ENCODE data around the gene EPN1. TPM values are rescaled to one million over a fixed set of nuclear protein-coding genes. Genes with fewer than 3 reads are reported as not detected.

Gene EPN1
- total and polyA plus RNA-seq, 2 donors from 2014 or later: 138 to 145 TPM

- no peak overlapping the region for H3K27ac ChIP-seq (ENCODE audit: low read depth in 2 of 2, low read length in 2 of 2)
- intact Hi-C loops (cut with DNase I): no loop called here
- no peak for TF ChIP-seq CTCF (IDR thresholded peaks at IDR 0.05; ENCODE audit: borderline replicate concordance, extremely low read depth, insufficient read depth)
- DNase-seq (peak in 1 of 5 donors; percentile 39), FAIRE-seq (no peak)
- no peaks in the 10 kb centered on the region for H3K27me3 ChIP-seq (ENCODE audit: control insufficient read depth, insufficient read depth, low read length)
- no peak overlapping the region for H3K4me3 ChIP-seq (ENCODE audit: low read length in 3 of 3)
- peaks cover 0 to 16% (median under 1%) of the 10 kb centered on the region in 3 donors for H3K4me1 ChIP-seq (ENCODE audit: control insufficient read depth in 2 of 3, insufficient read depth in 2 of 3, low read depth in 1 of 3, low read length in 3 of 3)
- H3K9ac ChIP-seq (ENCODE audit: low read length in 3 of 3): no peak overlapping the region
- peaks cover 0 to 47% (median 18%) of the 10 kb centered on the region in 3 donors for H3K36me3 ChIP-seq (ENCODE audit: control insufficient read depth in 2 of 3, insufficient read depth in 3 of 3, low read length in 3 of 3)
- no peaks in the 10 kb centered on the region for H3K9me3 ChIP-seq (ENCODE audit: control insufficient read depth in 2 of 3, insufficient read depth in 1 of 3, low read length in 3 of 3)
Observed at GRCh38 chr19:55694241-55694655, 19.2 kb downstream of the EPN1 start.

- peaks cover 0 to 44% (median 14%) of the 10 kb centered on the region in 3 donors for H3K36me3 ChIP-seq (ENCODE audit: control insufficient read depth in 2 of 3, insufficient read depth in 3 of 3, low read length in 3 of 3)
- no peak for TF ChIP-seq CTCF (IDR thresholded peaks at IDR 0.05; ENCODE audit: borderline replicate concordance, extremely low read depth, insufficient read depth)
- peak in 1 of 5 donors; percentile 34 for DNase-seq
Observed at GRCh38 chr19:55694656-55695491, 19.8 kb downstream of the EPN1 start.

GRCh38 chr19:55695511-55696290 lies 20.7 kb downstream of the EPN1 start:
- Histone ChIP-seq H3K36me3 (ENCODE audit: control insufficient read depth in 2 of 3, insufficient read depth in 3 of 3, low read length in 3 of 3) (peaks cover 0 to 40% (median 14%) of the 10 kb centered on the region in 3 donors), H3K9me3 (ENCODE audit: control insufficient read depth in 2 of 3, insufficient read depth in 1 of 3, low read length in 3 of 3) (no peaks in the 10 kb centered on the region), H3K4me3 (ENCODE audit: low read length in 3 of 3) (no peak overlapping the region), H3K4me1 (ENCODE audit: control insufficient read depth in 2 of 3, insufficient read depth in 2 of 3, low read depth in 1 of 3, low read length in 3 of 3) (peaks cover 0 to 3% (median 0%) of the 10 kb centered on the region in 3 donors), H3K27me3 (ENCODE audit: control insufficient read depth, insufficient read depth, low read length) (no peaks in the 10 kb centered on the region), H3K9ac (ENCODE audit: low read length in 3 of 3) (no peak overlapping the region), H3K27ac (ENCODE audit: low read depth in 2 of 2, low read length in 2 of 2) (no peak overlapping the region)
- no peak for TF ChIP-seq CTCF (IDR thresholded peaks at IDR 0.05; ENCODE audit: borderline replicate concordance, extremely low read depth, insufficient read depth)
- intact Hi-C loops (cut with DNase I): no loop called here
- DNase-seq (peak in 1 of 5 donors; percentile 36), FAIRE-seq (no peak)

More at GRCh38 chr19:55694656-55695491, 19.8 kb downstream of the EPN1 start:
- H3K9ac ChIP-seq (ENCODE audit: low read length in 3 of 3): no peak overlapping the region
- H3K4me1 ChIP-seq (ENCODE audit: control insufficient read depth in 2 of 3, insufficient read depth in 2 of 3, low read depth in 1 of 3, low read length in 3 of 3): peaks cover 0 to 11% (median 0%) of the 10 kb centered on the region in 3 donors
- H3K27ac ChIP-seq (ENCODE audit: low read depth in 2 of 2, low read length in 2 of 2): no peak overlapping the region
- FAIRE-seq: no peak
- intact Hi-C loops (cut with DNase I): no loop called here
- H3K27me3 ChIP-seq (ENCODE audit: control insufficient read depth, insufficient read depth, low read length): no peaks in the 10 kb centered on the region
- no peaks in the 10 kb centered on the region for H3K9me3 ChIP-seq (ENCODE audit: control insufficient read depth in 2 of 3, insufficient read depth in 1 of 3, low read length in 3 of 3)
- no peak overlapping the region for H3K4me3 ChIP-seq (ENCODE audit: low read length in 3 of 3)
